GM23248 (cell line): ENCODE results near the gene ANXA11.

Source experiments
- EZH2 ChIP-seq: fragments of 200-600 bp; sonication (generic); IDR thresholded peaks from 2 replicates; pipeline ENCODE4 v1.6.1; 2018; ENCODE audit warnings: antibody characterized with exemption, mild to moderate bottlenecking; ENCODE audit not compliant: insufficient read depth, poor library complexity, severe bottlenecking
- EZH2phosphoT487 ChIP-seq: fragments of 200-600 bp; sonication (generic); IDR thresholded peaks from 2 replicates; pipeline ENCODE4 v1.6.1; 2018; ENCODE audit warnings: antibody characterized with exemption, moderate library complexity, mild to moderate bottlenecking, low read depth; ENCODE audit not compliant: insufficient read depth

DNA sequence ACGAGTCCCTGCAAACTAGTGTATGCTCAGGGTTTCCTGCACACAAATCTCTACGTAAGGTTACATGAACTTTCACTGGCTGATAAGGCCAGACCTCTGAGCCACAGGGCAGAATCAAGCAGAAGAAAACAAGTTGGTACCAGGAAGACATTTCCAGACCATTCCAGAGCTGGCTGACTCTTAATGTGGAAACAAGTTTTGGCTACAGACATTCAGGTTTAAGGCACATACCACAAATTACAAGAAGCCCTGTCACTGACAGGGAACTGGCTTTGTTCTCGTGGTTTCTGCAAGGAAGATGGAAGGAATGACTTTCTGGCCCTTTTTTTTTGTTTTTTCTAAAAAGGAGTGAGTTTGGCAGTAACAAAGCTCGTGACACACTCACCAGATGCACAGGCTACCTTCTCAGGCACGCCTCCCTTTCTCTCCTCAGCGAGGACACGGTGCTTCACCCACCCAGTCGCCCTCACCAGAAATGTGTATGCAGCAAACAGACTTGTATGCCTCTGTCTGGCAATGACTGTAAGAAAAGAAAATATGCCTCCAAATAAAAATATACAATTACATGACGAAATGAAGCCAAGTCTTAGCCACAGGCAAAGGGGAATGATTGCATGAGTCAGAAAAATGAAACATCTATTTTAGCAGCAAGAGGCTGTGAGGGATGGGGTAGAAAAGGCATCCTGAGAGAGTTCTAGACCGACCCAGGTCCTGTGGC is 50.2 kb downstream of the ANXA11 start:
- TF ChIP-seq EZH2 (no peak), EZH2phosphoT487 (no peak; the same call in 1 of the 2 replicates)
